Astrocyte (in vitro differentiated cells and primary cell): ENCODE data around the gene SHISAL1.

Experiments used
- CTCF ChIP-seq: IDR thresholded peaks from 2 replicates; pipeline ENCODE4 v1.5.1; 2011; ENCODE audit warnings: low read depth, mild to moderate bottlenecking, inconsistent platforms, low read length, moderate library complexity; ENCODE audit not compliant: insufficient read depth
- EZH2 ChIP-seq: IDR thresholded peaks from 2 replicates; pipeline ENCODE4 v1.6.1; 2012; ENCODE audit warnings: mild to moderate bottlenecking, low read length, inconsistent platforms; ENCODE audit not compliant: insufficient read depth

- no peak for TF ChIP-seq CTCF
- no peak for TF ChIP-seq EZH2
Observed at GRCh38 chr22:44291674-44292360, 20.9 kb downstream of the SHISAL1 start.
